K562 (cell line): Measurements from ENCODE around the gene PCDHB16. TPM values are rescaled to one million over a fixed set of nuclear protein-coding genes. Genes with fewer than 3 reads are reported as not detected.
A peak's percentile ranks its signal among the peaks of the same experiment; 100 is the strongest.
"Not testable (repeated sequence)": the region's sequence is repeated elsewhere in the genome, so short reads cannot be mapped to it uniquely, and the experiment has no call there.

Experiments used
- ATAC-seq: fragments of 200-7000 bp; cut with Tn5 transposase; 3 replicates; pipeline ENCODE4 v1.9.1; 2020; ENCODE audit warnings: moderate library complexity
- BruUV-seq: library from RNA; stranded (reverse); fragments of 400-500 nt; replicated peaks from 2 replicates; lab custom pipeline; 2021; lab: Mats Ljungman, UMichigan
- CTCF ChIA-PET: fragments of 300-600 bp; formaldehyde crosslinking; extraction: SDS; loops from one replicate; lab custom pipeline; 2021; ENCODE audit warnings: low intra/inter-chr PET ratio; lab: Yijun Ruan, JAX
- POLR2A ChIA-PET: fragments of 300-600, 350-650 bp; sonication (Branson Sonifier 250); formaldehyde crosslinking; extraction: SDS; loops from one replicate; lab custom pipeline; 2021; ENCODE audit warnings: antibody characterized with exemption, inconsistent platforms; lab: Yijun Ruan, JAX
- DNase-seq, 4 experiments: peaks; one replicate each; pipeline versions ENCODE4 v3.0.0 to v3.0.0-alpha.2; 2011 to 2018; ENCODE audit warnings: low spot score in 3 of 4, mixed read lengths in 3 of 4; ENCODE audit errors: extremely low read depth in 1 of 4
- FAIRE-seq: peaks from 2 replicates; lab custom pipeline; 2011; peaks lifted over from hg19 to GRCh38; lab: Jason Lieb, UNC
- H2AFZ ChIP-seq: 2 replicates; pipeline ENCODE4 v1.6.0; 2011; ENCODE audit warnings: low read depth, low read length, control low read depth, inconsistent platforms
- H3K27ac ChIP-seq: fragments of 200-600 bp; 3 replicates; pipeline ENCODE4 v1.8.0; 2011; ENCODE audit warnings: low read depth, mild to moderate bottlenecking, control low read depth, inconsistent platforms, low read length, moderate library complexity, mixed read lengths; ENCODE audit errors: extremely low read depth
- H3K27me3 ChIP-seq, 2 experiments: fragments of 300-600 bp in 1 of 2; 2 replicates in 1 of 2; 3 replicates in 1 of 2; pipeline versions ENCODE4 v1.6.0 to v1.8.0; 2011; ENCODE audit warnings: inconsistent platforms in 2 of 2, low read length in 2 of 2, mild to moderate bottlenecking in 1 of 2, mixed read lengths in 1 of 2, moderate library complexity in 1 of 2; ENCODE audit not compliant: control insufficient read depth in 2 of 2, insufficient read depth in 2 of 2
- H3K36me3 ChIP-seq: fragments of 300-600 bp; 3 replicates; pipeline ENCODE4 v1.8.0; 2011; ENCODE audit warnings: mild to moderate bottlenecking, low read length, inconsistent platforms; ENCODE audit not compliant: control insufficient read depth, insufficient read depth
- H3K4me1 ChIP-seq, 2 experiments: fragments of 200-600 bp in 1 of 2; replicated peaks in 1 of 2; 2 replicates in 1 of 2; 3 replicates in 1 of 2; pipeline versions ENCODE4 v1.5.1 to v1.8.0; 2011; ENCODE audit warnings: inconsistent platforms in 2 of 2, low read length in 2 of 2, mild to moderate bottlenecking in 1 of 2, mixed read lengths in 1 of 2, moderate library complexity in 1 of 2; ENCODE audit not compliant: control insufficient read depth in 2 of 2, insufficient read depth in 2 of 2
- H3K4me2 ChIP-seq: 2 replicates; pipeline ENCODE4 v1.6.1; 2011; ENCODE audit warnings: low read length, control low read depth, inconsistent platforms, mixed read lengths; ENCODE audit not compliant: insufficient read depth
- H3K4me3 ChIP-seq: fragments of 200-600 bp; sonication (generic), shearing (Covaris generic); 2 replicates; pipeline ENCODE4 v1.5.1; 2016; ENCODE audit warnings: control low read depth, inconsistent platforms
- H3K79me2 ChIP-seq: fragments of 200-600 bp; 3 replicates; pipeline ENCODE4 v1.8.0; 2011; ENCODE audit warnings: low read length, inconsistent platforms; ENCODE audit not compliant: control insufficient read depth, insufficient read depth
- H3K9ac ChIP-seq, 2 experiments: 2 replicates each; pipeline versions ENCODE4 v1.6.0 to v1.6.1; 2011; ENCODE audit warnings: low read depth in 2 of 2, low read length in 2 of 2, control low read depth in 1 of 2, inconsistent platforms in 1 of 2, mild to moderate bottlenecking in 1 of 2, mixed read lengths in 1 of 2; ENCODE audit not compliant: insufficient read depth in 1 of 2
- H3K9me1 ChIP-seq: one replicate; pipeline ENCODE4 v1.6.0; 2011; ENCODE audit warnings: inconsistent platforms, mild to moderate bottlenecking, low read length, moderate library complexity; ENCODE audit not compliant: control insufficient read depth, insufficient read depth
- H3K9me3 ChIP-seq: replicated peaks from 2 replicates; pipeline ENCODE4 v1.5.1; 2011; ENCODE audit warnings: low read depth, low read length, inconsistent platforms; ENCODE audit not compliant: control insufficient read depth, insufficient read depth
- H4K20me1 ChIP-seq: replicated peaks from 2 replicates; pipeline ENCODE4 v1.6.1; 2011; ENCODE audit warnings: low read length, inconsistent platforms, mixed read lengths; ENCODE audit not compliant: control insufficient read depth, insufficient read depth
- CBFB ChIP-seq: sonication (generic); formaldehyde crosslinking; IDR thresholded peaks from 2 replicates; pipeline ENCODE4 v1.4.0; 2020; ENCODE audit warnings: mild to moderate bottlenecking, missing genetic modification reagents
- CEBPB ChIP-seq: fragments of 450-650 bp; IDR thresholded peaks from 2 replicates; pipeline ENCODE4 v1.6.1; 2016; ENCODE audit warnings: missing genetic modification characterization, missing compliant biosample characterization
- CEBPG ChIP-seq, 3 experiments: fragments of 200-800 bp in 1 of 3; sonication (Bioruptor generic) in 1 of 3; sonication (generic) in 1 of 3; formaldehyde crosslinking in 1 of 3; IDR thresholded peaks in 2 of 3; conservative IDR thresholded peaks in 1 of 3; 2 replicates each; pipeline versions ENCODE4 v1.6.1 to v1.8.0; 2016 to 2022; ENCODE audit warnings: missing compliant biosample characterization in 2 of 3, missing genetic modification characterization in 2 of 3, mild to moderate bottlenecking in 1 of 3, missing genetic modification reagents in 1 of 3
- GABPB2 ChIP-seq: fragments of 250-450 bp; sonication (Bioruptor Pico); conservative IDR thresholded peaks from 2 replicates; pipeline ENCODE4 v1.5.1; 2021; ENCODE audit warnings: mild to moderate bottlenecking
- KLF16 ChIP-seq: IDR thresholded peaks from 2 replicates; pipeline ENCODE4 v1.6.1; 2016; ENCODE audit warnings: antibody characterized with exemption
- MCM3 ChIP-seq: fragments of 450-650 bp; IDR thresholded peaks from 2 replicates; pipeline ENCODE4 v1.6.1; 2016
- PCBP1 ChIP-seq: fragments of 200-400 bp; formaldehyde crosslinking; IDR thresholded peaks from 2 replicates; pipeline ENCODE4 v1.6.1; 2018; ENCODE audit warnings: mild to moderate bottlenecking, low read depth, low read length; ENCODE audit not compliant: poor library complexity, severe bottlenecking
- WGBS: fragments of 100-300 bp; shearing (Covaris generic); methylation state at CpG from one replicate; pipeline ENCODE4 v1.1.6; 2016; ENCODE audit warnings: low coverage, mixed read lengths; ENCODE audit not compliant: insufficient coverage; ENCODE audit errors: missing lambda C conversion rate; 5-methylcytosine and 5-hydroxymethylcytosine counted together
- in situ Hi-C: fragments of 300-500 bp; cut with MboI; formaldehyde crosslinking; loops from 4 replicates; pipeline ENCODE4 v1.15.0; 2018; ENCODE audit warnings: inconsistent platforms, mixed read lengths
- intact Hi-C: fragments of 100-400 bp; cut with micrococcal nuclease; formaldehyde crosslinking; loops from 2 replicates; pipeline ENCODE4 v1.14.2; 2022
- polyA plus RNA-seq, 8 experiments: library from polyadenylated mRNA; depleted of rRNA in 4 of 8; stranded (reverse) in 5 of 8; unstranded in 3 of 8; fragments of >200 nt; fragmentation: Nextera tagmentation in 2 of 8; fragmentation: Illumina TruSeq in 1 of 8; extraction: Ambion mirVana in 2 of 8; extraction: Trizol in 1 of 8; gene quantifications; 2 replicates each; pipeline versions ENCODE4 v1.2.1 to v1.2.3, GENCODE V29; 2011 to 2014; ENCODE audit warnings: inconsistent platforms in 1 of 8, missing spikeins in 1 of 8
- total RNA-seq, 7 experiments: library from RNA; depleted of rRNA in 6 of 7; stranded (reverse); fragments of >200 nt in 6 of 7; fragmentation: Illumina TruSeq in 2 of 7; extraction: Trizol in 2 of 7; gene quantifications; 2 replicates each; pipeline versions ENCODE4 v1.2.1 to v1.2.3, GENCODE V29; 2011 to 2021; ENCODE audit warnings: low replicate concordance in 1 of 7
- TF ChIP-seq, protein P1 (sequence below), 2 experiments: fragments of 450-650 bp in 1 of 2; sonication (generic) in 1 of 2; formaldehyde crosslinking in 1 of 2; IDR thresholded peaks in 1 of 2; conservative IDR thresholded peaks in 1 of 2; 2 replicates each; pipeline versions ENCODE4 v1.6.1 to v1.8.1; 2016 to 2023; ENCODE audit warnings: mild to moderate bottlenecking in 2 of 2, moderate library complexity in 2 of 2, inconsistent platforms in 1 of 2, missing genetic modification reagents in 1 of 2

The PCDHB16 gene
- total and polyA plus RNA-seq, 9 of the 15 experiments (the other 6 are each of a cell fraction or from before 2014, with no cell fraction given): not detected

DNA sequence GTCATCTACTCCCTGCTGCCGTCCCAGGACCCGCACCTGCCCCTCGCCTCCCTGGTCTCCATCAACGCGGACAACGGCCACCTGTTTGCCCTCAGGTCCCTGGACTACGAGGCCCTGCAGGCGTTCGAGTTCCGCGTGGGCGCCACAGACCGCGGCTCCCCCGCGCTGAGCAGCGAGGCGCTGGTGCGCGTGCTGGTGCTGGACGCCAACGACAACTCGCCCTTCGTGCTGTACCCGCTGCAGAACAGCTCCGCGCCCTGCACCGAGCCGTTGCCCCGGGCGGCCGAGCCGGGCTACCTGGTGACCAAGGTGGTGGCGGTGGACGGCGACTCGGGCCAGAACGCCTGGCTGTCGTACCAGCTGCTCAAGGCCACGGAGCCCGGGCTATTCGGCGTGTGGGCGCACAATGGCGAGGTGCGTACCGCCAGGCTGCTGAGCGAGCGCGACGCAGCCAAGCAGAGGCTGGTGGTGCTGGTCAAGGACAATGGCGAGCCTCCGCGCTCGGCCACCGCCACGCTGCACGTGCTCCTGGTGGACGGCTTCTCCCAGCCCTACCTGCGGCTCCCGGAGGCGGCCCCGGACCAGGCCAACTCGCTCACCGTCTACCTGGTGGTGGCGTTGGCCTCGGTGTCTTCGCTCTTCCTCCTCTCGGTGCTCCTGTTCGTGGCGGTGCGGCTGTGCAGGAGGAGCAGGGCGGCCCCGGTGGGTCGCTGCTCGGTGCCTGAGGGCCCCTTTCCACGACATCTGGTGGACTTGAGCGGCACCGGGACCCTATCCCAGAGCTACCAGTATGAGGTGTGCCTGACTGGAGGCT is 7.7 kb upstream of the PCDHB16 start:
- H3K4me2 ChIP-seq, H3K36me3 ChIP-seq, FAIRE-seq, H2AFZ ChIP-seq, H3K4me3 ChIP-seq, DNase-seq, POLR2A ChIA-PET, H3K27ac ChIP-seq, BruUV-seq, H3K4me1 ChIP-seq, ATAC-seq, H3K9me1 ChIP-seq, H4K20me1 ChIP-seq, H3K79me2 ChIP-seq, H3K9me3 ChIP-seq, H3K9ac ChIP-seq, CTCF ChIA-PET, in situ Hi-C loops: not testable (repeated sequence)
- H3K27me3 ChIP-seq: peaks cover 8 to 19% of the 10 kb centered on the region in 2 experiments; a peak in 3 of 5 replicates
- 4% methylated on average over 62 of the region's 79 CpGs for WGBS
- intact Hi-C loops: loop anchor here (1.0 kb wide), 1 partner anchor 13 kb away; the partner anchor contains the start of gene PCDHB9

DNA sequence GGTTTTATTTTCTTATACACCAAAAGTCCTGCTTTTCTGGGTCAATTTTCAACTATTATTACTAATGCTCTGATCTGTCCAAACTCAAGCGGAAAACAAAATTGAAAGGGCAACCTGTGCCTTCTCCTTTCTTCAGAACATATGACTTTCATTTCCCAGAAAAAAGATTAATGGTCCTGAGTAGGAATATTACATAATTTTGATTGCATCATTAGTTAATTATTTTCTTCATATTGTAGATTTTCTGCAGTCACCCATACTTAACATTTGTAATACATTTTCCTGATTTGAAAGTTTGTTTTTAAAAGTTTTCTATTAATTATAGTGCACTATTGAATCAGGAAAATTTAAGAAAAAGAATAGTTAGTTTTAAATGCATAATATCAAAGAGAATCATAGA is 6.3 kb upstream of the PCDHB16 start:
- Histone ChIP-seq H3K9me1 (no peaks in the 10 kb centered on the region), H3K9me3 (no peaks in the 10 kb centered on the region), H4K20me1 (no peaks in the 10 kb centered on the region), H3K79me2 (no peaks in the 10 kb centered on the region), H3K4me1 (no peaks in the 10 kb centered on the region), H3K9ac (no peak overlapping the region), H3K27ac (no peak overlapping the region), H3K27me3 (peaks cover 8 to 19% of the 10 kb centered on the region in 2 experiments; a peak in 3 of 5 replicates), H3K36me3 (no peaks in the 10 kb centered on the region), H2AFZ (no peak overlapping the region), H3K4me2 (no peak overlapping the region), H3K4me3 (no peak overlapping the region)
- BruUV-seq: no TSS peak
- CTCF ChIA-PET: no interaction called here
- POLR2A ChIA-PET: no interaction called here
- ATAC-seq: no peak
- in situ Hi-C loops: no loop called here
- FAIRE-seq: no peak
- TF ChIP-seq, protein P1, sequence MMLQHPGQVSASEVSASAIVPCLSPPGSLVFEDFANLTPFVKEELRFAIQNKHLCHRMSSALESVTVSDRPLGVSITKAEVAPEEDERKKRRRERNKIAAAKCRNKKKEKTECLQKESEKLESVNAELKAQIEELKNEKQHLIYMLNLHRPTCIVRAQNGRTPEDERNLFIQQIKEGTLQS (IDR thresholded peaks at IDR 0.05): peak; percentile 50; the same call in 1 of the 2 replicates
- TF ChIP-seq, protein P1 (CRISPR knock-in tag; conservative IDR thresholded peaks at IDR 0.05): no peak
- TF ChIP-seq MCM3 (no peak), CEBPG (CRISPR knock-in tag; IDR thresholded peaks at IDR 0.05) (no peak), CEBPG (tag; conservative IDR thresholded peaks at IDR 0.05 in 1 of 2, IDR thresholded peaks at IDR 0.05 in 1 of 2) (peak; percentile 59 to 85), PCBP1 (no peak), KLF16 (no peak), CEBPB (peak; percentile 51), CBFB (no peak), GABPB2 (CRISPR knock-in tag) (no peak)
- no peak for DNase-seq
- intact Hi-C loops: loop anchor here (1.0 kb wide), 1 partner anchor 11 kb away; the partner anchor contains the start of gene PCDHB9
- WGBS: 0% methylated on average over 1 of the region's 1 CpG
